ENCODE measurements around the gene ST3GAL3. TPM values are rescaled to one million over a fixed set of nuclear protein-coding genes. Genes with fewer than 3 reads are reported as not detected.
A peak's percentile ranks its signal among the peaks of the same experiment; 100 is the strongest.

The ST3GAL3 gene
- total and polyA plus RNA-seq, 2 experiments from 2014 or later = 4.5 to 7.0 TPM

GRCh38 chr1:43711524-43712386 is 4.4 kb downstream of the ST3GAL3 start:
- peaks cover 3% of the 10 kb centered on the region; the same call in 1 of the 2 replicates for H3F3A ChIP-seq (replicated peaks; ENCODE audit: low read depth)
- DNase-seq (ENCODE audit: low spot score) = no peak
- H3K27ac ChIP-seq (ENCODE audit: low read depth) = 0 out of 2 replicates have a peak overlapping the region, but pooled peaks have one; percentile 59
- H3K4me1 ChIP-seq (ENCODE audit: insufficient read depth) = no peaks in the 10 kb centered on the region; the same call in 1 of the 2 replicates
- peaks cover 11% of the 10 kb centered on the region for H3K79me2 ChIP-seq (replicated peaks; ENCODE audit: insufficient read depth)
- H3K4me1 Mint-ChIP-seq = peaks cover 10% of the 10 kb centered on the region
- H3K9me3 Mint-ChIP-seq = no peaks in the 10 kb centered on the region
- no peaks in the 10 kb centered on the region; the same call in none of the 2 replicates for H4K20me1 ChIP-seq (replicated peaks; ENCODE audit: insufficient read depth)
- no peak overlapping the region for H3K4me3 Mint-ChIP-seq
- H3K9me2 ChIP-seq (ENCODE audit: insufficient read depth) = no peaks in the 10 kb centered on the region
- no peak overlapping the region for H3K27ac Mint-ChIP-seq
- H3K36me3 Mint-ChIP-seq (ENCODE audit: low read depth) = no peaks in the 10 kb centered on the region
- H3K4me2 ChIP-seq = no peak overlapping the region
- TF ChIP-seq ZNF114 (CRISPR knock-in tag; IDR thresholded peaks at IDR 0.05) (no peak), JUNB (IDR thresholded peaks at IDR 0.05; ENCODE audit: unreplicated experiment) (no peak), ZNF331 (CRISPR knock-in tag; IDR thresholded peaks at IDR 0.05; ENCODE audit: low read depth) (no peak), STAT1 (IDR thresholded peaks at IDR 0.05; ENCODE audit: unreplicated experiment) (no peak), POLR2AphosphoS5 (IDR thresholded peaks at IDR 0.05; ENCODE audit: low read depth) (no peak), ETS1 (IDR thresholded peaks at IDR 0.05) (no peak), CTCF (conservative IDR thresholded peaks at IDR 0.05; ENCODE audit: low read depth in 2 of 2) (no peak), EZH2phosphoT487 (IDR thresholded peaks at IDR 0.05; ENCODE audit: unreplicated experiment) (no peak)
- no peaks in the 10 kb centered on the region for H3K36me3 ChIP-seq (ENCODE audit: insufficient read depth)
- ATAC-seq = no peak
- no peaks in the 10 kb centered on the region for H3K27me3 ChIP-seq (ENCODE audit: insufficient read depth)
- H2AFZ ChIP-seq = no peak overlapping the region
- H3K4me3 ChIP-seq = no peak overlapping the region
- peaks cover 11% of the 10 kb centered on the region for H3K27me3 Mint-ChIP-seq (ENCODE audit: insufficient read depth, low read depth, poor library complexity)

GRCh38 chr1:43716559-43717281 is 9.4 kb downstream of the ST3GAL3 start:
- H3K36me3 ChIP-seq (ENCODE audit: insufficient read depth) = no peaks in the 10 kb centered on the region
- TF ChIP-seq POLR2AphosphoS5 (IDR thresholded peaks at IDR 0.05; ENCODE audit: low read depth) = no peak
- no peak for TF ChIP-seq EZH2phosphoT487 (IDR thresholded peaks at IDR 0.05; ENCODE audit: unreplicated experiment)
- no peak for TF ChIP-seq ETS1 (IDR thresholded peaks at IDR 0.05)
- no peak for TF ChIP-seq STAT1 (IDR thresholded peaks at IDR 0.05; ENCODE audit: unreplicated experiment)
- DNase-seq (ENCODE audit: low spot score) (no peak), ATAC-seq (no peak)
- Mint-ChIP-seq H3K4me1 (no peaks in the 10 kb centered on the region), H3K4me3 (no peak overlapping the region), H3K9me3 (no peaks in the 10 kb centered on the region), H3K36me3 (ENCODE audit: low read depth) (no peaks in the 10 kb centered on the region), H3K27me3 (ENCODE audit: insufficient read depth, low read depth, poor library complexity) (peaks cover 3% of the 10 kb centered on the region), H3K27ac (no peak overlapping the region)
- no peaks in the 10 kb centered on the region for H3K27me3 ChIP-seq (ENCODE audit: insufficient read depth)
- no peaks in the 10 kb centered on the region for H3K9me2 ChIP-seq (ENCODE audit: insufficient read depth)
- H3K4me2 ChIP-seq = no peak overlapping the region
- H3F3A ChIP-seq (replicated peaks; ENCODE audit: low read depth) = no peaks in the 10 kb centered on the region
- no peak overlapping the region for H3K4me3 ChIP-seq
- H3K27ac ChIP-seq (ENCODE audit: low read depth) = no peak overlapping the region
- no peaks in the 10 kb centered on the region; the same call in none of the 2 replicates for H4K20me1 ChIP-seq (replicated peaks; ENCODE audit: insufficient read depth)
- H3K79me2 ChIP-seq (replicated peaks; ENCODE audit: insufficient read depth) = 0 out of 2 replicates have a peak, but pooled peaks cover 2% of the 10 kb centered on the region
- H2AFZ ChIP-seq = no peak overlapping the region
- H3K4me1 ChIP-seq (ENCODE audit: insufficient read depth) = no peaks in the 10 kb centered on the region

Data from GM23338 (cell line).